Loucy (cell line): ENCODE results near the gene KLHL10.
A peak's percentile ranks its signal among the peaks of the same experiment; 100 is the strongest.

Experiments used
- H2AFZ ChIP-seq: fragments of 200-600 bp; sonication (generic); 2 replicates; pipeline ENCODE4 v1.6.0; 2016; ENCODE audit warnings: antibody characterized with exemption, mild to moderate bottlenecking, low read length, moderate library complexity
- H3F3A ChIP-seq: fragments of 200-600 bp; 2 replicates; pipeline ENCODE4 v1.6.0; 2016; ENCODE audit warnings: antibody characterized with exemption, low read depth, mild to moderate bottlenecking
- H3K27me3 ChIP-seq: fragments of 200-600 bp; sonication (generic); 2 replicates; pipeline ENCODE4 v1.6.1; 2014; ENCODE audit warnings: low read length, mild to moderate bottlenecking; ENCODE audit not compliant: insufficient read depth, poor library complexity, severe bottlenecking
- H3K36me3 ChIP-seq: fragments of 200-600 bp; sonication (generic); 2 replicates; pipeline ENCODE4 v1.6.1; 2016; ENCODE audit warnings: low read length; ENCODE audit not compliant: insufficient read depth
- H3K4me1 ChIP-seq: fragments of 200-600 bp; sonication (generic); 2 replicates; pipeline ENCODE4 v1.5.1; 2014; ENCODE audit warnings: low read length, mild to moderate bottlenecking; ENCODE audit not compliant: insufficient read depth, poor library complexity, severe bottlenecking
- H3K4me2 ChIP-seq: fragments of 200-600 bp; sonication (generic); 2 replicates; pipeline ENCODE4 v1.6.0; 2014; ENCODE audit warnings: antibody characterized with exemption, low read length, low read depth, mild to moderate bottlenecking; ENCODE audit not compliant: poor library complexity, severe bottlenecking
- H3K4me3 ChIP-seq: fragments of 200-600 bp; sonication (generic); 2 replicates; pipeline ENCODE4 v1.5.1; 2014; ENCODE audit warnings: low read length, mild to moderate bottlenecking, mixed read lengths; ENCODE audit not compliant: poor library complexity, severe bottlenecking
- H3K79me2 ChIP-seq: fragments of 200-600 bp; sonication (generic); 2 replicates; pipeline ENCODE4 v1.6.1; 2014; ENCODE audit warnings: low read length; ENCODE audit not compliant: insufficient read depth
- H3K9ac ChIP-seq: fragments of 200-600 bp; sonication (generic); 2 replicates; pipeline ENCODE4 v1.6.0; 2014; ENCODE audit warnings: mild to moderate bottlenecking, low read depth, low read length, moderate library complexity; ENCODE audit not compliant: poor library complexity, severe bottlenecking
- H3K9me2 ChIP-seq: fragments of 200-600 bp; sonication (generic); replicated peaks from 2 replicates; pipeline ENCODE4 v1.6.1; 2016; ENCODE audit warnings: low read depth, low read length, mixed read lengths
- H3K9me3 ChIP-seq: fragments of 200-600 bp; sonication (generic); 2 replicates; pipeline ENCODE4 v1.6.1; 2014; ENCODE audit warnings: mild to moderate bottlenecking, antibody characterized with exemption, low read length, low read depth; ENCODE audit not compliant: insufficient read depth
- H4K20me1 ChIP-seq: fragments of 200-600 bp; sonication (generic); 2 replicates; pipeline ENCODE4 v1.6.0; 2014; ENCODE audit warnings: antibody characterized with exemption, low read length, mild to moderate bottlenecking; ENCODE audit not compliant: insufficient read depth, poor library complexity, severe bottlenecking
- EZH2phosphoT487 ChIP-seq: fragments of 200-600 bp; IDR thresholded peaks from 2 replicates; pipeline ENCODE4 v1.6.1; 2018; ENCODE audit warnings: antibody characterized with exemption, mild to moderate bottlenecking, moderate library complexity, borderline replicate concordance
- TF ChIP-seq, protein P1 (sequence below): fragments of 200-600 bp; sonication (generic); conservative IDR thresholded peaks from 2 replicates; pipeline ENCODE4 v1.5.1; 2014; ENCODE audit warnings: mild to moderate bottlenecking, antibody characterized with exemption, low read length

Gene KLHL10

DNA sequence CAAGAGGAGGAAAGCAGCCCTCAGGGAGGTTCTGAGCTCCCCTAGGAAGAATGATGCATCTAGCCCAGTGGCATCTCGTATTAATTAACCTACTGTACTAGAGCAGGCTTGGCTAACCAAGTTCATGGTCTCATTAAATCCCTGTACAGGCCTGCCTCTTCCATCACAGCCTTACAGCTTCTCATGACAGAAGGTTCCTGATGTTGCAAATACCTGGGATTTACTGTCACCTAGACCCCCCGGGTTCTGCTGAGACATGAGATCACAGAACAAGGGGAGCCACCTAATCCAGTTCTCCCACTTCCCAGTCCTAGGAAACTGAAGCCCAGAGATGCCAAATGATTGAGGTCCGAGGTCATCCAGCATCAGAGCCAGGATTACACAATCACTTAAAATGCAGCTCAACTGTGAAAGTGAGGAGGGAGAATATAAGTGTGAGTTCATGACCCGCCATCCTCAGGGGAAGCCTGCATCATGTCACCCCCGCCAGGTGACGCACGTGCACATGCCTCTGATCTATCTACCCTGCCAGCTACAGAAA lies 57.2 kb downstream of the KLHL10 start:
- Histone ChIP-seq H3K27me3 (no peaks in the 10 kb centered on the region), H3K4me1 (no peaks in the 10 kb centered on the region), H3K4me2 (no peak overlapping the region), H2AFZ (no peak overlapping the region), H3F3A (no peaks in the 10 kb centered on the region), H3K79me2 (no peaks in the 10 kb centered on the region), H3K9ac (no peak overlapping the region), H4K20me1 (peaks cover 3% of the 10 kb centered on the region), H3K9me2 (no peaks in the 10 kb centered on the region), H3K9me3 (no peaks in the 10 kb centered on the region), H3K4me3 (no peak overlapping the region), H3K36me3 (peaks cover 90% of the 10 kb centered on the region; the same call in 1 of the 2 replicates)
- TF ChIP-seq EZH2phosphoT487 = no peak
- TF ChIP-seq, protein P1, sequence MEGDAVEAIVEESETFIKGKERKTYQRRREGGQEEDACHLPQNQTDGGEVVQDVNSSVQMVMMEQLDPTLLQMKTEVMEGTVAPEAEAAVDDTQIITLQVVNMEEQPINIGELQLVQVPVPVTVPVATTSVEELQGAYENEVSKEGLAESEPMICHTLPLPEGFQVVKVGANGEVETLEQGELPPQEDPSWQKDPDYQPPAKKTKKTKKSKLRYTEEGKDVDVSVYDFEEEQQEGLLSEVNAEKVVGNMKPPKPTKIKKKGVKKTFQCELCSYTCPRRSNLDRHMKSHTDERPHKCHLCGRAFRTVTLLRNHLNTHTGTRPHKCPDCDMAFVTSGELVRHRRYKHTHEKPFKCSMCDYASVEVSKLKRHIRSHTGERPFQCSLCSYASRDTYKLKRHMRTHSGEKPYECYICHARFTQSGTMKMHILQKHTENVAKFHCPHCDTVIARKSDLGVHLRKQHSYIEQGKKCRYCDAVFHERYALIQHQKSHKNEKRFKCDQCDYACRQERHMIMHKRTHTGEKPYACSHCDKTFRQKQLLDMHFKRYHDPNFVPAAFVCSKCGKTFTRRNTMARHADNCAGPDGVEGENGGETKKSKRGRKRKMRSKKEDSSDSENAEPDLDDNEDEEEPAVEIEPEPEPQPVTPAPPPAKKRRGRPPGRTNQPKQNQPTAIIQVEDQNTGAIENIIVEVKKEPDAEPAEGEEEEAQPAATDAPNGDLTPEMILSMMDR = no peak

DNA sequence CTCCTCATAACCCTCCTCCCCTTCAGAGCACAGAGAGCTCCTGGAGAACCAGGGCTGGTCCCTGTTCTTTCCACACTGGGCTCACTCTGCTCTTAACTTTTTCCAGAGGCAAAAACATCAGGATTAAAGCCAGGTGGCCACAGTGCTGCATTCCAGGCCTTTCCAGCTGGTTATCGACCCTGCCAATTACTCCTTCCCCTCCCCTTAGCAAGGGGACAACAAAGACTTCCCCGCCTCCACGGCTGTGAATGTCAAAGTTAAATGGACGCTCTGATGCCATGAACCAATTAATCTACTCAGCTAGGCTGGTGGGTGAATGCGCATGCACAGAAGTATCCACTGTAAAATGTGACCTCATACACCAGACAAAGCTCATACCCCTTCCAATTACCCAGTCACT lies 58.0 kb downstream of the KLHL10 start:
- no peaks in the 10 kb centered on the region for H3K9me2 ChIP-seq
- H3K9me3 ChIP-seq = no peaks in the 10 kb centered on the region
- no peak overlapping the region for H2AFZ ChIP-seq
- no peaks in the 10 kb centered on the region for H3K79me2 ChIP-seq
- no peak overlapping the region for H3K9ac ChIP-seq
- H3K27me3 ChIP-seq = no peaks in the 10 kb centered on the region
- H4K20me1 ChIP-seq = peaks cover 3% of the 10 kb centered on the region
- no peaks in the 10 kb centered on the region for H3K4me1 ChIP-seq
- H3K4me2 ChIP-seq = no peak overlapping the region
- no peaks in the 10 kb centered on the region for H3F3A ChIP-seq
- TF ChIP-seq EZH2phosphoT487 = no peak
- TF ChIP-seq, protein P1 = no peak
- H3K4me3 ChIP-seq = no peak overlapping the region
- peaks cover 90% of the 10 kb centered on the region; the same call in 1 of the 2 replicates for H3K36me3 ChIP-seq

DNA sequence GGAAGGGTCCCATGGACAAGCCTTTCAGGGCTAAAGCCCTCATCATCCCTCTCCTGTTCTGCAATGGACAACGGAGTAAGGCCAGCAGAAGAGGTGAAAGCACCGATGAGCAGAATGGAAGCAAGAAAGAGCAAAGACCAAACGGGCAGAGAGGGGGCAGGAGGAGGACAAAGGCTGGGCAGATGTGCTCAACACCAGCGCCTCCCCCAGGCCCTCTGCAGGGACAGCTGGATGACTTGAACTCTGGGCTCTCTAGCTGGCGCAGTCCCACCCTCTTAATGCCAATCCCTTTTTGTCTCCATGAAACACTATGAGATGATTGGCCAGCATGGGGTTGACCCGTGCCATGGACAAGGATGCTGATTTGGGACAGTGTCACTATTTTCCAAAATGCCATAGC lies 59.1 kb downstream of the KLHL10 start:
- no peak overlapping the region for H3K9ac ChIP-seq
- peaks cover 93% of the 10 kb centered on the region; the same call in 1 of the 2 replicates for H3K36me3 ChIP-seq
- no peaks in the 10 kb centered on the region for H3K9me3 ChIP-seq
- H3K79me2 ChIP-seq = no peaks in the 10 kb centered on the region
- H3K4me1 ChIP-seq = no peaks in the 10 kb centered on the region
- H3F3A ChIP-seq = no peaks in the 10 kb centered on the region
- peaks cover 3% of the 10 kb centered on the region for H4K20me1 ChIP-seq
- H2AFZ ChIP-seq = no peak overlapping the region
- no peaks in the 10 kb centered on the region for H3K27me3 ChIP-seq
- no peaks in the 10 kb centered on the region for H3K9me2 ChIP-seq
- no peak for TF ChIP-seq EZH2phosphoT487
- TF ChIP-seq, protein P1 = peak; percentile 24; the same call in 1 of the 2 replicates
- H3K4me2 ChIP-seq = no peak overlapping the region
- no peak overlapping the region for H3K4me3 ChIP-seq
